ENCODE results near the gene ZC3H4.

DNA sequence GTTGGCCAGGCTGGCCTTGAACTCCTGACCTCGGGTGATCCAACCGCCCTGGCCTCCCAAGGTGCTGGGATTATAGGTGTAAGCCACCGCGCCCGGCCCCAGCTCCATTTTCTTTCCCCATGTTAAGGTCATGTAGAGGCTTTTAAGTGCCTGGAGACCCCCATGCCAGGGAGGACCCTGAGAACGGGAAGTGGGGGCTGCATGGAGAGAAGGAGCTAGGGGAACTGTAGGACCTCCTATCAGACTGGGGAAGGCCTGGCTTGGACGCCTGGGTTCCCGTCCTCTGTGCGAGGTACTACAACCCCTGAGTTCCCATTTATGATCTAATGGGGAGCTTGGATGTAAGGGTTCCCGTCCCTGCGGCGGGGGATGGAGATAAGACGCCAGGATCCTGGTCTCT, 94.7 kb downstream of the ZC3H4 start:
- no peak for TF ChIP-seq EGR1 (IDR thresholded peaks at IDR 0.05; ENCODE audit: low read depth in 2 of 2)
- TF ChIP-seq RAD21 (IDR thresholded peaks at IDR 0.05), result no peak
- no peak for TF ChIP-seq RXRA (IDR thresholded peaks at IDR 0.05)
- TF ChIP-seq, protein P1, sequence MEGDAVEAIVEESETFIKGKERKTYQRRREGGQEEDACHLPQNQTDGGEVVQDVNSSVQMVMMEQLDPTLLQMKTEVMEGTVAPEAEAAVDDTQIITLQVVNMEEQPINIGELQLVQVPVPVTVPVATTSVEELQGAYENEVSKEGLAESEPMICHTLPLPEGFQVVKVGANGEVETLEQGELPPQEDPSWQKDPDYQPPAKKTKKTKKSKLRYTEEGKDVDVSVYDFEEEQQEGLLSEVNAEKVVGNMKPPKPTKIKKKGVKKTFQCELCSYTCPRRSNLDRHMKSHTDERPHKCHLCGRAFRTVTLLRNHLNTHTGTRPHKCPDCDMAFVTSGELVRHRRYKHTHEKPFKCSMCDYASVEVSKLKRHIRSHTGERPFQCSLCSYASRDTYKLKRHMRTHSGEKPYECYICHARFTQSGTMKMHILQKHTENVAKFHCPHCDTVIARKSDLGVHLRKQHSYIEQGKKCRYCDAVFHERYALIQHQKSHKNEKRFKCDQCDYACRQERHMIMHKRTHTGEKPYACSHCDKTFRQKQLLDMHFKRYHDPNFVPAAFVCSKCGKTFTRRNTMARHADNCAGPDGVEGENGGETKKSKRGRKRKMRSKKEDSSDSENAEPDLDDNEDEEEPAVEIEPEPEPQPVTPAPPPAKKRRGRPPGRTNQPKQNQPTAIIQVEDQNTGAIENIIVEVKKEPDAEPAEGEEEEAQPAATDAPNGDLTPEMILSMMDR (IDR thresholded peaks at IDR 0.05; ENCODE audit: low read depth, low read length, missing input control), result no peak
- TF ChIP-seq MAX (IDR thresholded peaks at IDR 0.05), result no peak
- no peak for TF ChIP-seq YY1 (IDR thresholded peaks at IDR 0.05)

All from liver (tissue), 3 donors.